Measurements from ENCODE around the gene ITGB4. TPM values are rescaled to one million over a fixed set of nuclear protein-coding genes. Genes with fewer than 3 reads are reported as not detected.
A peak's percentile ranks its signal among the peaks of the same experiment; 100 is the strongest.

Gene ITGB4
- total and polyA plus RNA-seq, 4 donors = 11.1 to 47.8 (median 14.8) TPM

DNA sequence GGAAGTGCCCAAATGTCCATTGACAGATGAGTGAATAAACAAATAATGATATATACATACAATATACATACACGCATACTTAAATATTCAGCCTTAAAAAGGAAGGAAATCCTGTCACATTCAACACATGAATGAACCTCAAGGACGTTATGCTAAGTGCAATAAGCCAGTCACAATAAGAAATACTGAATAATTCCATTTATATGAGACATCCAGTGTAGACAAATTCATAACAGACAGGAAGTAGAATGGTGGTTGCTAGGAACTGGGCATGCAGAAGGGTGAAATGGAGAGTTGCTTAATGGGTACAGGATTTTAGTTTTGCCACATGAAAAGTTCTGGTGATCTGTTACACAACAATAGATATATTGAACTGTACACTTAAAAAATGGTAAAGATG lies 8.8 kb upstream of the ITGB4 start:
- H3K9ac ChIP-seq (ENCODE audit: insufficient read depth in 1 of 2, low read length in 2 of 2) = no peak overlapping the region
- H3K9me3 ChIP-seq (ENCODE audit: control insufficient read depth in 4 of 4, insufficient read depth in 3 of 4, low read length in 3 of 4) = no peaks in the 10 kb centered on the region
- H3K36me3 ChIP-seq (ENCODE audit: control insufficient read depth in 4 of 4, insufficient read depth in 4 of 4, low read length in 4 of 4) = peaks cover 0 to 14% (median 0%) of the 10 kb centered on the region in 4 donors
- peaks cover 0 to 6% (median 0%) of the 10 kb centered on the region in 5 donors for H3K4me1 ChIP-seq (ENCODE audit: control insufficient read depth in 5 of 5, insufficient read depth in 5 of 5, low read length in 5 of 5)
- 38 to 56% methylated on average over 2 of the region's 2 CpGs for WGBS, 2 donors
- no peak overlapping the region for H3K4me3 ChIP-seq
- TF ChIP-seq, protein P1, sequence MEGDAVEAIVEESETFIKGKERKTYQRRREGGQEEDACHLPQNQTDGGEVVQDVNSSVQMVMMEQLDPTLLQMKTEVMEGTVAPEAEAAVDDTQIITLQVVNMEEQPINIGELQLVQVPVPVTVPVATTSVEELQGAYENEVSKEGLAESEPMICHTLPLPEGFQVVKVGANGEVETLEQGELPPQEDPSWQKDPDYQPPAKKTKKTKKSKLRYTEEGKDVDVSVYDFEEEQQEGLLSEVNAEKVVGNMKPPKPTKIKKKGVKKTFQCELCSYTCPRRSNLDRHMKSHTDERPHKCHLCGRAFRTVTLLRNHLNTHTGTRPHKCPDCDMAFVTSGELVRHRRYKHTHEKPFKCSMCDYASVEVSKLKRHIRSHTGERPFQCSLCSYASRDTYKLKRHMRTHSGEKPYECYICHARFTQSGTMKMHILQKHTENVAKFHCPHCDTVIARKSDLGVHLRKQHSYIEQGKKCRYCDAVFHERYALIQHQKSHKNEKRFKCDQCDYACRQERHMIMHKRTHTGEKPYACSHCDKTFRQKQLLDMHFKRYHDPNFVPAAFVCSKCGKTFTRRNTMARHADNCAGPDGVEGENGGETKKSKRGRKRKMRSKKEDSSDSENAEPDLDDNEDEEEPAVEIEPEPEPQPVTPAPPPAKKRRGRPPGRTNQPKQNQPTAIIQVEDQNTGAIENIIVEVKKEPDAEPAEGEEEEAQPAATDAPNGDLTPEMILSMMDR (IDR thresholded peaks at IDR 0.05; ENCODE audit: control extremely low read depth, extremely low read depth) = no peak
- H3K27ac ChIP-seq (ENCODE audit: low read depth in 1 of 2, low read length in 1 of 2) = no peak overlapping the region
- H3K27me3 ChIP-seq (ENCODE audit: control insufficient read depth in 3 of 3, insufficient read depth in 3 of 3, low read length in 2 of 3) = peaks cover 0 to 3% (median 0%) of the 10 kb centered on the region in 3 donors
- ATAC-seq (ENCODE audit: insufficient read depth, low FRiP score) = no peak
- no peak for DNase-seq

DNA sequence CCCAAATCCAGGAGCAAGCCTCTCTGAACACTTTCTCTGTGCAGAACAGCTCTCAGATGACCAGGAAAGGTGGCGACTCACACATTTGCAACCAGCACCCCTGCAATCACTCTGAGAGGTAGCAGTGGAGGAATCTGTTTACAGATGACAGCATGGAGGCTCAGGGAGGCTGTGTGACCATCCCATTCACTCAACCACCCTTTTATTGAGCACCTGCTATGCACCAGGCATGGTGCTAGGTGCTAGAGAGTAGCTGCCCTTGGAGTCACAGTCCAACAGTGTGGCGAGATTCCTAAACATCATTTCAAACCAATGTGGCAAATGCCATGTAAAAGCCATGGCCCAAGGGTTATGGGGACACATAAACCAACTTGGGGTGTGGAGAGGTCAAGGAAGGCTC lies 1.5 kb upstream of the ITGB4 start:
- no peak overlapping the region for H3K9ac ChIP-seq (ENCODE audit: insufficient read depth in 1 of 2, low read length in 2 of 2)
- H3K4me1 ChIP-seq (ENCODE audit: control insufficient read depth in 5 of 5, insufficient read depth in 5 of 5, low read length in 5 of 5) = peaks cover 0 to 15% (median 0%) of the 10 kb centered on the region in 5 donors
- H3K9me3 ChIP-seq (ENCODE audit: control insufficient read depth in 4 of 4, insufficient read depth in 3 of 4, low read length in 3 of 4) = no peaks in the 10 kb centered on the region
- peaks cover 0 to 12% (median 7%) of the 10 kb centered on the region in 3 donors for H3K27me3 ChIP-seq (ENCODE audit: control insufficient read depth in 3 of 3, insufficient read depth in 3 of 3, low read length in 2 of 3)
- no peak overlapping the region for H3K27ac ChIP-seq (ENCODE audit: low read depth in 1 of 2, low read length in 1 of 2)
- no peak for DNase-seq
- ATAC-seq (ENCODE audit: insufficient read depth, low FRiP score) = no peak
- WGBS, 2 donors = 96 to 97% methylated on average over 2 of the region's 2 CpGs
- H3K4me3 ChIP-seq = no peak overlapping the region
- no peaks in the 10 kb centered on the region for H3K36me3 ChIP-seq (ENCODE audit: control insufficient read depth in 4 of 4, insufficient read depth in 4 of 4, low read length in 4 of 4)
- TF ChIP-seq, protein P1 (IDR thresholded peaks at IDR 0.05; ENCODE audit: control extremely low read depth, extremely low read depth) = no peak

DNA sequence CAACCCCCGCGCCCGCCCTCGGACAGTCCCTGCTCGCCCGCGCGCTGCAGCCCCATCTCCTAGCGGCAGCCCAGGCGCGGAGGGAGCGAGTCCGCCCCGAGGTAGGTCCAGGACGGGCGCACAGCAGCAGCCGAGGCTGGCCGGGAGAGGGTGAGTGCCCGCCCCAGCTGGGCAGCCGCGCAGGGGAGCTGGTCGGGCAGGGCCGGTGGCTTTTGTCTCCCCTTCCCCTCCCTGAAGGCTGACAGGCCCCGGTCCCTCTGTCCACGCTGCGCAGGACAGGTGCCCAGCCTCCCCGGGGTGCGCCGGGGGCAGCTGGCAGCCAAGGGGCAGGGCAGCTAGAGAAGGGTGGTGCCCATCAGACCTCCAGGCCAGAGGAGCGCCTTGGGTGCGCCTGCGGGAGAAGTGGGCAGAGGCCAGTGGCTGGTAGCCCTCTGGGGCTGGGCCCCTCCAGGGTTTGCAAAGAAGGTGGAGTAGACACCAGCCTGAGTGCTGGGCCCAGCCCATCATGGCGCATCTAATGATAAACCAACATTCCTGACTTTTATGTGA lies 278 bp downstream of the ITGB4 start:
- Histone ChIP-seq H3K9ac (ENCODE audit: insufficient read depth in 1 of 2, low read length in 2 of 2) (no peak overlapping the region), H3K9me3 (ENCODE audit: control insufficient read depth in 4 of 4, insufficient read depth in 3 of 4, low read length in 3 of 4) (no peaks in the 10 kb centered on the region), H3K27me3 (ENCODE audit: control insufficient read depth in 3 of 3, insufficient read depth in 3 of 3, low read length in 2 of 3) (peaks cover 0 to 12% (median 4%) of the 10 kb centered on the region in 3 donors), H3K27ac (ENCODE audit: low read depth in 1 of 2, low read length in 1 of 2) (peak overlapping the region in 1 of 2 donors; percentile 82), H3K36me3 (ENCODE audit: control insufficient read depth in 4 of 4, insufficient read depth in 4 of 4, low read length in 4 of 4) (no peaks in the 10 kb centered on the region), H3K4me1 (ENCODE audit: control insufficient read depth in 5 of 5, insufficient read depth in 5 of 5, low read length in 5 of 5) (peaks cover 0 to 15% (median 0%) of the 10 kb centered on the region in 5 donors), H3K4me3 (peak overlapping the region; percentile 33)
- 17 to 43% methylated on average over 25 to 33 of the region's 33 CpGs for WGBS, 2 donors
- DNase-seq = no peak
- no peak for ATAC-seq (ENCODE audit: insufficient read depth, low FRiP score)
- TF ChIP-seq, protein P1 (IDR thresholded peaks at IDR 0.05; ENCODE audit: control extremely low read depth, extremely low read depth) = no peak

DNA sequence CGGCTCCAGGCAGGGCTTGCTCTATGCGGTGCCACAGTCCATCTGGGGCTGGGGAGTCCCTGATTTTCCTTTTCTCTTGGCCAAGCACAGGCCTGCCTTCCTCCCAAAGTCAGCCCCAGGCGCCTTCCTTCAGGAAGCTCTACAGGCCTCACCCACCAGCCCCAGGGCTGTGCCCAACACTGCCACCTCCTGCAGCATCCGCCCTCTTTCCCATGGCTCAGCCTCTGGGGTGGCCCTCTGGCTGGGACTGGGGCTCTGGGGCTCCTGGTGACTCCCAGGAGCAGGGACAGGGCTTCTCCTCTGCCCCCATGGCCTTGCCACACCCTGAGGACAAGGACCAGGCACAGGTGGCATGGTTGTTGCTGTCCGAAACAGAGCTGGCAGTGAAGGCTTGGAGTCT lies 817 bp downstream of the ITGB4 start:
- no peak for ATAC-seq (ENCODE audit: insufficient read depth, low FRiP score)
- 72 to 90% methylated on average over 5 of the region's 5 CpGs for WGBS, 2 donors
- Histone ChIP-seq H3K9me3 (ENCODE audit: control insufficient read depth in 4 of 4, insufficient read depth in 3 of 4, low read length in 3 of 4) (no peaks in the 10 kb centered on the region), H3K27me3 (ENCODE audit: control insufficient read depth in 3 of 3, insufficient read depth in 3 of 3, low read length in 2 of 3) (peaks cover 0 to 12% (median 4%) of the 10 kb centered on the region in 3 donors), H3K27ac (ENCODE audit: low read depth in 1 of 2, low read length in 1 of 2) (peak overlapping the region in 1 of 2 donors; percentile 82), H3K36me3 (ENCODE audit: control insufficient read depth in 4 of 4, insufficient read depth in 4 of 4, low read length in 4 of 4) (no peaks in the 10 kb centered on the region), H3K9ac (ENCODE audit: insufficient read depth in 1 of 2, low read length in 2 of 2) (no peak overlapping the region), H3K4me1 (ENCODE audit: control insufficient read depth in 5 of 5, insufficient read depth in 5 of 5, low read length in 5 of 5) (peaks cover 0 to 15% (median 0%) of the 10 kb centered on the region in 5 donors), H3K4me3 (no peak overlapping the region)
- TF ChIP-seq, protein P1 (IDR thresholded peaks at IDR 0.05; ENCODE audit: control extremely low read depth, extremely low read depth) = no peak
- DNase-seq = no peak
